OCI-LY1 (cell line): ENCODE results near the gene DYSF.

Experiments
- H2AFZ ChIP-seq: fragments of 200-600 bp; sonication (generic), shearing (Covaris generic); 2 replicates; pipeline ENCODE4 v1.6.0; 2014; ENCODE audit warnings: antibody characterized with exemption, mild to moderate bottlenecking, low read length
- H3F3A ChIP-seq: fragments of 200-600 bp; sonication (generic), shearing (Covaris generic); 2 replicates; pipeline ENCODE4 v1.6.0; 2014; ENCODE audit warnings: mild to moderate bottlenecking, antibody characterized with exemption, low read length, moderate library complexity; ENCODE audit not compliant: insufficient read depth
- H3K27ac ChIP-seq: fragments of 200-600 bp; sonication (generic); 2 replicates; pipeline ENCODE4 v1.5.1; 2014; ENCODE audit warnings: low read length, mixed run types, mild to moderate bottlenecking, low read depth; ENCODE audit not compliant: poor library complexity, severe bottlenecking
- H3K27me3 ChIP-seq: fragments of 200-600 bp; sonication (generic); 2 replicates; pipeline ENCODE4 v1.6.0; 2014; ENCODE audit warnings: antibody characterized with exemption, mild to moderate bottlenecking, low read length, moderate library complexity; ENCODE audit not compliant: insufficient read depth
- H3K36me3 ChIP-seq: fragments of 200-600 bp; sonication (generic); 2 replicates; pipeline ENCODE4 v1.6.1; 2014; ENCODE audit warnings: mild to moderate bottlenecking, antibody characterized with exemption, low read length, moderate library complexity, mixed read lengths; ENCODE audit not compliant: insufficient read depth
- H3K4me1 ChIP-seq: fragments of 200-600 bp; sonication (generic); 2 replicates; pipeline ENCODE4 v1.5.1; 2014; ENCODE audit warnings: mild to moderate bottlenecking, low read length, moderate library complexity; ENCODE audit not compliant: insufficient read depth, severe bottlenecking
- H3K4me2 ChIP-seq: fragments of 200-600 bp; sonication (generic), shearing (Covaris generic); 2 replicates; pipeline ENCODE4 v1.6.1; 2014; ENCODE audit warnings: low read length
- H3K4me3 ChIP-seq: fragments of 200-600 bp; sonication (generic); 2 replicates; pipeline ENCODE4 v1.5.1; 2014; ENCODE audit warnings: low read length, low read depth, mild to moderate bottlenecking, mixed read lengths; ENCODE audit not compliant: poor library complexity, severe bottlenecking
- H3K79me2 ChIP-seq: fragments of 200-600 bp; shearing (Covaris generic); 2 replicates; pipeline ENCODE4 v1.6.1; 2016; ENCODE audit warnings: mixed run types, low read length, mixed read lengths; ENCODE audit not compliant: insufficient read depth
- H3K9ac ChIP-seq: fragments of 200-600 bp; sonication (generic), shearing (Covaris generic); 2 replicates; pipeline ENCODE4 v1.6.1; 2014; ENCODE audit warnings: mild to moderate bottlenecking, low read length, mixed read lengths
- H3K9me2 ChIP-seq: fragments of 200-600 bp; sonication (generic), shearing (Covaris generic); 2 replicates; pipeline ENCODE4 v1.6.1; 2014; ENCODE audit warnings: low read depth, mild to moderate bottlenecking, low read length, mixed read lengths
- H3K9me3 ChIP-seq: fragments of 200-600 bp; shearing (Covaris generic); 2 replicates; pipeline ENCODE4 v1.6.1; 2014; ENCODE audit warnings: low read length, mixed read lengths
- H4K20me1 ChIP-seq: fragments of 200-600 bp; sonication (generic), shearing (Covaris generic); 2 replicates; pipeline ENCODE4 v1.6.0; 2016; ENCODE audit warnings: mild to moderate bottlenecking, low read length; ENCODE audit not compliant: insufficient read depth
- CTCF ChIP-seq: fragments of 200-600 bp; sonication (generic), shearing (Covaris generic); IDR thresholded peaks from 2 replicates; pipeline ENCODE4 v1.5.1; 2017; ENCODE audit warnings: mild to moderate bottlenecking, antibody characterized with exemption, low read length, moderate library complexity, mixed read lengths
- EZH2 ChIP-seq: fragments of 200-600 bp; sonication (generic), shearing (Covaris generic); IDR thresholded peaks from 2 replicates; pipeline ENCODE4 v1.8.0; 2017; ENCODE audit warnings: borderline replicate concordance, mixed run types, mild to moderate bottlenecking, antibody characterized with exemption, low read length, moderate library complexity, mixed read lengths

The DYSF gene

GRCh38 chr2:71512386-71512785, 59.0 kb downstream of the DYSF start:
- no peak overlapping the region for H3K4me2 ChIP-seq
- no peaks in the 10 kb centered on the region for H4K20me1 ChIP-seq
- H2AFZ ChIP-seq, result no peak overlapping the region
- no peaks in the 10 kb centered on the region for H3K27me3 ChIP-seq
- no peak overlapping the region for H3K27ac ChIP-seq
- H3K79me2 ChIP-seq, result no peaks in the 10 kb centered on the region
- H3K4me3 ChIP-seq, result no peak overlapping the region
- no peaks in the 10 kb centered on the region for H3F3A ChIP-seq
- no peaks in the 10 kb centered on the region for H3K4me1 ChIP-seq
- H3K36me3 ChIP-seq, result no peaks in the 10 kb centered on the region
- no peak overlapping the region for H3K9ac ChIP-seq
- no peaks in the 10 kb centered on the region for H3K9me2 ChIP-seq
- H3K9me3 ChIP-seq, result no peaks in the 10 kb centered on the region
- TF ChIP-seq EZH2 (no peak), CTCF (no peak)

DNA sequence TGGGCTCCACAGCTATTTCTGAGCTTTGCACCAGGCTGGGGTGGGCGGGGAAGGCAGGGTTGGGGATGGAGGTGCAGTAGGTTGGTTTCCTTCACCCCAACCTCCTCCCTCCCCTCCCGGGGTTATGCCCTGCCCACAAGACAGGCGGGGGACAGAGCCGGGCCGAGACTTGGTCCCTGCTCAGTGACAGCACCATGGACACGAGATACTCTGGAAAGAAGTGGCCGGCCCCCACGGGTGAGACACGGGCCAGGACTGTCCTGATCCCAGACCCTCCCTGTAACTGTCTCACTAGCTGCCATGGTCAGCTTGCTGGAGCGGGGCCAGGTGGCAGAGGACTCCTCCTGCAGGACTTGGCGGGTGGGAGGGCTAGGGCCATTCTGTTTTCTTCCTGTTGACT, 59.7 kb downstream of the DYSF start:
- Histone ChIP-seq H3K4me2 (no peak overlapping the region), H3K36me3 (no peaks in the 10 kb centered on the region), H3K27me3 (no peaks in the 10 kb centered on the region)

GRCh38 chr2:71513721-71514120, 60.4 kb downstream of the DYSF start:
- H3K27me3 ChIP-seq, result no peaks in the 10 kb centered on the region
- H3K36me3 ChIP-seq, result no peaks in the 10 kb centered on the region
- no peaks in the 10 kb centered on the region for H4K20me1 ChIP-seq
- no peak overlapping the region for H3K27ac ChIP-seq
- H3K9me3 ChIP-seq, result no peaks in the 10 kb centered on the region
- H3K9me2 ChIP-seq, result no peaks in the 10 kb centered on the region
- no peak overlapping the region for H3K9ac ChIP-seq
- no peaks in the 10 kb centered on the region for H3K79me2 ChIP-seq
- no peak overlapping the region for H2AFZ ChIP-seq
- H3K4me1 ChIP-seq, result no peaks in the 10 kb centered on the region
- no peaks in the 10 kb centered on the region for H3F3A ChIP-seq
- no peak overlapping the region for H3K4me2 ChIP-seq
- H3K4me3 ChIP-seq, result no peak overlapping the region
- TF ChIP-seq CTCF, result no peak
- no peak for TF ChIP-seq EZH2

More for the DNA sequence above, 59.7 kb downstream of the DYSF start:
- Histone ChIP-seq H3F3A (no peaks in the 10 kb centered on the region), H3K27ac (no peak overlapping the region), H2AFZ (no peak overlapping the region), H3K4me1 (no peaks in the 10 kb centered on the region), H3K9me3 (no peaks in the 10 kb centered on the region), H4K20me1 (no peaks in the 10 kb centered on the region), H3K9me2 (no peaks in the 10 kb centered on the region), H3K4me3 (no peak overlapping the region), H3K79me2 (no peaks in the 10 kb centered on the region), H3K9ac (no peak overlapping the region)
- TF ChIP-seq EZH2, result no peak
- TF ChIP-seq CTCF, result no peak
